ENCODE data around the gene PPP1R15B.

PPP1R15B gene

GRCh38 chr1:204457666-204458065 lies 46.0 kb upstream of the PPP1R15B start:
- TF ChIP-seq TCF12 (IDR thresholded peaks at IDR 0.05; ENCODE audit: low read depth) (no peak), TAF1 (IDR thresholded peaks at IDR 0.05; ENCODE audit: low read depth) (no peak), USF1 (IDR thresholded peaks at IDR 0.05) (no peak), CREB1 (IDR thresholded peaks at IDR 0.05; ENCODE audit: low read depth) (no peak), EP300 (IDR thresholded peaks at IDR 0.05; ENCODE audit: borderline replicate concordance) (no peak)

- TF ChIP-seq ZBTB7A (IDR thresholded peaks at IDR 0.05; ENCODE audit: low read depth): no peak
- no peak for TF ChIP-seq TCF12 (IDR thresholded peaks at IDR 0.05; ENCODE audit: low read depth)
- no peak for TF ChIP-seq RAD21 (IDR thresholded peaks at IDR 0.05; ENCODE audit: low read depth)
- TF ChIP-seq CREB1 (IDR thresholded peaks at IDR 0.05; ENCODE audit: low read depth): no peak
- no peak for TF ChIP-seq FOXM1 (IDR thresholded peaks at IDR 0.05; ENCODE audit: borderline replicate concordance, low read depth)
- no peak for TF ChIP-seq YY1 (IDR thresholded peaks at IDR 0.05; ENCODE audit: low read depth)
- TF ChIP-seq EGR1 (IDR thresholded peaks at IDR 0.05): no peak
- no peak for TF ChIP-seq TAF1 (IDR thresholded peaks at IDR 0.05; ENCODE audit: low read depth)
- no peak for TF ChIP-seq NFIC (IDR thresholded peaks at IDR 0.05)
- no peak for TF ChIP-seq REST (IDR thresholded peaks at IDR 0.05; ENCODE audit: low read depth)
- no peak for TF ChIP-seq CEBPB (IDR thresholded peaks at IDR 0.05)
- TF ChIP-seq TEAD4 (IDR thresholded peaks at IDR 0.05): no peak
- no peak for TF ChIP-seq MAX (IDR thresholded peaks at IDR 0.05)
- TF ChIP-seq EP300 (IDR thresholded peaks at IDR 0.05; ENCODE audit: borderline replicate concordance): no peak
- TF ChIP-seq USF1 (IDR thresholded peaks at IDR 0.05): no peak
These were observed 45.3 kb upstream of the PPP1R15B start for GRCh38 chr1:204456826-204457442.

GRCh38 chr1:204455831-204456145 lies 44.2 kb upstream of the PPP1R15B start:
- no peak for TF ChIP-seq CREB1 (IDR thresholded peaks at IDR 0.05; ENCODE audit: low read depth)
- no peak for TF ChIP-seq REST (IDR thresholded peaks at IDR 0.05; ENCODE audit: low read depth)
- no peak for TF ChIP-seq TAF1 (IDR thresholded peaks at IDR 0.05; ENCODE audit: low read depth)
- no peak for TF ChIP-seq MAX (IDR thresholded peaks at IDR 0.05)
- TF ChIP-seq TCF12 (IDR thresholded peaks at IDR 0.05; ENCODE audit: low read depth): no peak
- TF ChIP-seq TEAD4 (IDR thresholded peaks at IDR 0.05): no peak
- no peak for TF ChIP-seq YY1 (IDR thresholded peaks at IDR 0.05; ENCODE audit: low read depth)
- no peak for TF ChIP-seq USF1 (IDR thresholded peaks at IDR 0.05)
- TF ChIP-seq EP300 (IDR thresholded peaks at IDR 0.05; ENCODE audit: borderline replicate concordance): no peak
- no peak for TF ChIP-seq ZBTB7A (IDR thresholded peaks at IDR 0.05; ENCODE audit: low read depth)
- no peak for TF ChIP-seq CEBPB (IDR thresholded peaks at IDR 0.05)
- no peak for TF ChIP-seq RAD21 (IDR thresholded peaks at IDR 0.05; ENCODE audit: low read depth)
- TF ChIP-seq FOXM1 (IDR thresholded peaks at IDR 0.05; ENCODE audit: borderline replicate concordance, low read depth): no peak
- TF ChIP-seq EGR1 (IDR thresholded peaks at IDR 0.05): no peak
- no peak for TF ChIP-seq NFIC (IDR thresholded peaks at IDR 0.05)

- TF ChIP-seq EP300 (IDR thresholded peaks at IDR 0.05; ENCODE audit: borderline replicate concordance) (no peak), TAF1 (IDR thresholded peaks at IDR 0.05; ENCODE audit: low read depth) (no peak), ZBTB7A (IDR thresholded peaks at IDR 0.05; ENCODE audit: low read depth) (no peak), MAX (IDR thresholded peaks at IDR 0.05) (no peak), RAD21 (IDR thresholded peaks at IDR 0.05; ENCODE audit: low read depth) (no peak), CEBPB (IDR thresholded peaks at IDR 0.05) (no peak), TCF12 (IDR thresholded peaks at IDR 0.05; ENCODE audit: low read depth) (no peak), NFIC (IDR thresholded peaks at IDR 0.05) (no peak), USF1 (IDR thresholded peaks at IDR 0.05) (no peak), CREB1 (IDR thresholded peaks at IDR 0.05; ENCODE audit: low read depth) (no peak), FOXM1 (IDR thresholded peaks at IDR 0.05; ENCODE audit: borderline replicate concordance, low read depth) (no peak), EGR1 (IDR thresholded peaks at IDR 0.05) (no peak), YY1 (IDR thresholded peaks at IDR 0.05; ENCODE audit: low read depth) (no peak)
These were observed 43.6 kb upstream of the PPP1R15B start for GRCh38 chr1:204455063-204455830.

Data from Ishikawa (cell line).